GM23338 (cell line): Measurements from ENCODE around the gene APBB1. TPM values are rescaled to one million over a fixed set of nuclear protein-coding genes. Genes with fewer than 3 reads are reported as not detected.

Experiments
- ATAC-seq: fragments of 200-7000 bp; cut with Tn5 transposase; 3 replicates; pipeline ENCODE4 v1.9.1; 2020
- DNase-seq: peaks from one replicate; pipeline ENCODE4 v3.0.0-alpha.2; 2015; ENCODE audit warnings: low spot score
- H2AFZ ChIP-seq: fragments of 200-600 bp; sonication (generic); 2 replicates; pipeline ENCODE4 v1.8.0; 2016; ENCODE audit warnings: antibody characterized with exemption, mild to moderate bottlenecking, moderate library complexity
- H3F3A ChIP-seq: fragments of 200-600 bp; sonication (generic); replicated peaks from 2 replicates; pipeline ENCODE4 v1.8.0; 2017; ENCODE audit warnings: antibody characterized with exemption, mixed run types, low read depth
- H3K27ac ChIP-seq: fragments of 200-600 bp; sonication (generic); 2 replicates; pipeline ENCODE4 v1.6.1; 2016; ENCODE audit warnings: low read depth
- H3K27me3 ChIP-seq: fragments of 200-600 bp; sonication (generic); 2 replicates; pipeline ENCODE4 v1.8.0; 2016; ENCODE audit warnings: mild to moderate bottlenecking, mixed run types, moderate library complexity; ENCODE audit not compliant: insufficient read depth
- H3K36me3 ChIP-seq: fragments of 200-600 bp; sonication (generic); 2 replicates; pipeline ENCODE4 v1.8.0; 2016; ENCODE audit warnings: mild to moderate bottlenecking; ENCODE audit not compliant: insufficient read depth
- H3K4me1 ChIP-seq: fragments of 200-600 bp; sonication (generic); 2 replicates; pipeline ENCODE4 v1.8.0; 2016; ENCODE audit warnings: mild to moderate bottlenecking, moderate library complexity; ENCODE audit not compliant: insufficient read depth
- H3K4me2 ChIP-seq: fragments of 200-600 bp; sonication (generic); 2 replicates; pipeline ENCODE4 v1.7.1; 2017; ENCODE audit warnings: mixed run types
- H3K4me3 ChIP-seq: fragments of 200-600 bp; sonication (generic); 2 replicates; pipeline ENCODE4 v1.6.1; 2016; ENCODE audit warnings: mixed run types
- H3K79me2 ChIP-seq: fragments of 200-600 bp; sonication (generic); replicated peaks from 2 replicates; pipeline ENCODE4 v1.8.0; 2017; ENCODE audit warnings: mild to moderate bottlenecking; ENCODE audit not compliant: insufficient read depth
- H3K9me2 ChIP-seq: fragments of 200-600 bp; sonication (generic); 2 replicates; pipeline ENCODE4 v1.8.0; 2017; ENCODE audit not compliant: insufficient read depth
- H4K20me1 ChIP-seq: fragments of 200-600 bp; sonication (generic); replicated peaks from 2 replicates; pipeline ENCODE4 v1.8.0; 2017; ENCODE audit warnings: mild to moderate bottlenecking; ENCODE audit not compliant: insufficient read depth
- H3K27ac Mint-ChIP-seq: 2 replicates; pipeline ENCODE4 v1.8.0; 2020; ENCODE audit warnings: inconsistent platforms, mild to moderate bottlenecking, moderate library complexity, mixed read lengths
- H3K27me3 Mint-ChIP-seq: 3 replicates; pipeline ENCODE4 v1.8.0; 2022; ENCODE audit warnings: low read depth, mild to moderate bottlenecking, moderate library complexity, mixed read lengths, inconsistent platforms; ENCODE audit not compliant: insufficient read depth, poor library complexity
- H3K36me3 Mint-ChIP-seq: 3 replicates; pipeline ENCODE4 v1.8.0; 2021; ENCODE audit warnings: low read depth, mild to moderate bottlenecking, inconsistent platforms, moderate library complexity, mixed read lengths
- H3K4me1 Mint-ChIP-seq: 3 replicates; pipeline ENCODE4 v1.8.0; 2020; ENCODE audit warnings: mild to moderate bottlenecking, inconsistent platforms, mixed read lengths
- H3K4me3 Mint-ChIP-seq: 3 replicates; pipeline ENCODE4 v1.8.0; 2021; ENCODE audit warnings: moderate library complexity, mild to moderate bottlenecking, inconsistent platforms, mixed read lengths
- H3K9me3 Mint-ChIP-seq: 3 replicates; pipeline ENCODE4 v1.8.0; 2020; ENCODE audit warnings: moderate library complexity, mild to moderate bottlenecking, inconsistent platforms, mixed read lengths
- EZH2phosphoT487 ChIP-seq: fragments of 200-600 bp; sonication (generic); IDR thresholded peaks from one replicate; pipeline ENCODE4 v1.8.1; 2018; ENCODE audit warnings: antibody characterized with exemption; ENCODE audit not compliant: unreplicated experiment
- JUNB ChIP-seq: IDR thresholded peaks from one replicate; pipeline ENCODE4 v1.6.1; 2016; ENCODE audit warnings: antibody characterized with exemption; ENCODE audit not compliant: unreplicated experiment
- ZNF114 ChIP-seq: fragments of 250-450 bp; sonication (Bioruptor Pico); IDR thresholded peaks from 2 replicates; pipeline ENCODE4 v1.5.0; 2020; ENCODE audit warnings: mild to moderate bottlenecking, moderate library complexity
- ZNF462 ChIP-seq: fragments of 250-450 bp; sonication (Bioruptor Pico); IDR thresholded peaks from 2 replicates; pipeline ENCODE4 v1.5.0; 2020; ENCODE audit warnings: mild to moderate bottlenecking, moderate library complexity
- polyA plus RNA-seq: library from polyadenylated mRNA; unstranded; fragments of >200 nt; fragmentation: Nextera tagmentation; extraction: Ambion mirVana; gene quantifications from 2 replicates; pipeline ENCODE4 v1.2.1, GENCODE V29; 2016
- total RNA-seq: library from RNA; depleted of rRNA; stranded (reverse); fragments of >200 nt; shearing (Covaris generic); gene quantifications from 2 replicates; pipeline ENCODE4 v1.2.3, GENCODE V29; 2014

APBB1 gene
- total and polyA plus RNA-seq, 2 experiments from 2014 or later: 10.6 to 24.7 TPM

DNA sequence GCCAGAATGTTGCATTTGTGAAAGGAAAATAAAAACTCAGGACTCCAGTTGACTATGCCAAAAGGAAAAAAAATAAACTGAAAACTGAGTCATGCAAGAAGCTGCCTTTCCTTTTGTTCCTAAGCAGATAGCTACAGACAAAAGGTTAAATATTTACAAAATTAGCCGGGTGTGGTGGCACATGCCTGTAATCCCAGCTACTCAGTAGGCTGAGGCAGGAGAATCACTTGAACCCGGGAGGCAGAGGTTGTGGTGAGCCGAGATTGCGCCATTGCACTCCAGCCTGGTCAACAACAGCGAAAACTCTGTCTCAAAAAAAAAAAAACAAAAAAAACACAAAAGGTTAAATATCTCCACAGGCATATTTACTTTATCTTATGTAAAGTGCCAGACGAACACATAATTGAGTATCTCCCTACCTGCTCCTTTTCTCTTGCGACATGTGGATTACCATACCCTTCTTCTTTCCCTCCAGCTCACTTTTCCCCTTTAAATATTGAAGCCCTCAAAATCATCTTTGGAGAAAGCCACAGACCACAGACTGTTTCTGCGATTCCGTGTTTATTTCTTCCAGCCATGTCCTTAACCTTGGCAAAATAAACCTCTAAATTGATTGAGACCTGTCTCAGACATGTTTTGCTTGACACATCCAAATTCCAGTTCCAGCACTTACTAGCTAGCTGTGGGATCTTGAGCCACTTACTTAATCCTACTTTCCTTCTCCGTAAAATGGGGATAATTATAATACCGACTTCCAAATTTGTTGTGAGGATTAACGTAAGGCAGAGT, 30.9 kb downstream of the APBB1 start:
- Mint-ChIP-seq H3K4me3 (no peak overlapping the region), H3K36me3 (no peaks in the 10 kb centered on the region), H3K9me3 (no peaks in the 10 kb centered on the region), H3K4me1 (peaks cover 33% of the 10 kb centered on the region), H3K27me3 (peaks cover 17% of the 10 kb centered on the region), H3K27ac (no peak overlapping the region)
- TF ChIP-seq ZNF114: no peak
- TF ChIP-seq ZNF462: no peak
- TF ChIP-seq JUNB: no peak
- TF ChIP-seq EZH2phosphoT487: no peak
- Histone ChIP-seq H3K9me2 (no peaks in the 10 kb centered on the region; the same call in 1 of the 2 replicates), H3K4me1 (peaks cover 45% of the 10 kb centered on the region), H3K27me3 (peaks cover 6% of the 10 kb centered on the region; the same call in 1 of the 2 replicates), H3K79me2 (no peaks in the 10 kb centered on the region), H3K4me3 (no peak overlapping the region), H3K4me2 (0 out of 2 replicates have a peak overlapping the region, but pooled peaks have one; percentile 15), H2AFZ (peak overlapping the region; percentile 61), H3K36me3 (no peaks in the 10 kb centered on the region), H4K20me1 (no peaks in the 10 kb centered on the region), H3F3A (no peaks in the 10 kb centered on the region), H3K27ac (no peak overlapping the region)
- ATAC-seq: no peak
- no peak for DNase-seq
